GM18511 (cell line): Measurements from ENCODE around the gene ZFP36L2.
"Not testable (repeated sequence)": the region's sequence is repeated elsewhere in the genome, so short reads cannot be mapped to it uniquely, and the experiment has no call there.

Source experiments
- ATAC-seq: cut with Tn5 transposase; IDR thresholded peaks from one replicate; pipeline ENCODE4 v1.9.1; 2021; ENCODE audit warnings: mild to moderate bottlenecking, moderate library complexity; ENCODE audit not compliant: unreplicated experiment

Gene ZFP36L2

DNA sequence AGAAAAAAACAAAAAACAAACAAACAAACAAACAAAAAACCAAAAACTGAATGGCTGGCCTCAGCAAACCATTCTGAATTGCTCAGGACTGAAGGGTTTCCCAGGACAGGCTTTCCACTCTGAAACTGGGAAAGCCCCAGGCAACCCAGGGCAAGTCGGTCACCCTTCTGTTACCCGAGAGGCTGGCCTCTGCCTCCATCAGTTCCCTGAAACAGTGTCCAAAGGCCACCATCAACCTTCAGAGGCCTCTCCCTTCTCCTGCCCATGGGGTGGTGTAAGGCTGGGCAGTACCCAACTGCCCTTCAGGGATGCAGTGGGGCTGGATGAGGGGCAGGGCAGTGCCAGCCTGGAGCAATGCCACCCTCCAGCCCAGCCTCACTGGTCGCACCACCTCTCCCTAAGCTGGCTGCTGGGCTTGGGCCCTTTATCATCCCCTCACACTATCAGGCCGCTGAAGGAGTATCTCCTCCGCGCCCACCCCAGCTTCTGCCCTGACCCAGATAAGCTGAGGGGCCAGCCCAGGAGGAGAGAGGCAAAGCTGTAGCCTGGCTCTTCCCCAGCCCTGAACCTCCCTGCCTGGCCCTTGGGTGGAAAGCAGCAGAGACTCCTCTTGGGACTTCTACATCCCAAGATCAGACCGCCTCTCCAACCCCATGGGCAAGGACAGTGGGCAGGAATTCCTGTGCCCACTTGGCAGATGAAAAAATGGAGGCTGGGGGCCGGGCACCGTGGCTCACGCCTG is 35.9 kb downstream of the ZFP36L2 start:
- ATAC-seq, result no peak

GRCh38 chr2:43189861-43190260 is 36.5 kb downstream of the ZFP36L2 start:
- ATAC-seq, result not testable (repeated sequence)

DNA sequence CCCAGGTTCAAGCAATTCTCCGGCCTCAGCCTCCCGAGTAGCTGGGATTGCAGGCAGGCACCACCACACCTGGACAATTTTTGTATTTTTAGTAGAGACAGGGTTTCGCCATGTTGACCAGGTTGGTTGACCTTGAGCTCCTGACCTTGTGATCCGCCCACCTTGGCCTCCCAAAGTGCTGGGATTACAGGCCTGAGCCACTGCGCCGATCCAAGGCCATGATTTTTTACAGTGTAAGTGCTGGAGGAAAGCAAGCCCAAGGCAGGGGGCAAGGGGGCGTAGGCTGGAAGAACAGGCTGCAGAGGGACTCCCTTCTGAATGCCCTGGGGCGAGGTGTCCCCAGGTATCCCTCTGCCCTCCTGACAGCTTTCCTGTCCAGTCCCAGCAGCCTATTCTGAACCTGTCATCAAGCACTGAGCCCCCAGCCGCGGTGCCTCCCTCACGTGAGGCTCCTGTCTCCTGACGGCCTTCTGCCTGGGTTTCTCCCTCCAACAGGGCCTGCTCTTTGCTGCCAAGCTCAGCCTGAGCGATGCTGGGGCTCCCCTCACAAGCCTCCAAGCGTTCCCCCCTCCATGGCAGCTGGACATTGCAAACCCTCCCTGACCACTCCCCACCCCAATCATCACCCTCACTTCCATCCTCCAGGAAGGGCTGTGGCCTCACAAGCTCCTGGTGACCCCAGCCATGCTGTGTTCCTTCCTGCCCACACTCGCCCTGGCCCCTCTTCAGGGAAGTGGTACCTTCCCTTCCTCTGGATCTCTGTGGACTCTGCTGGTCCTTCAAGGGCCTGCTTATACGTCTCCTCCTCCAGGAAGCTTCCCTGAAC is 37.6 kb downstream of the ZFP36L2 start:
- no peak for ATAC-seq

- ATAC-seq, result no peak
Measured at GRCh38 chr2:43186679-43187374, 39.6 kb downstream of the ZFP36L2 start.

GRCh38 chr2:43186321-43186678 is 40.1 kb downstream of the ZFP36L2 start:
- ATAC-seq, result no peak

GRCh38 chr2:43185146-43185545 is 41.3 kb downstream of the ZFP36L2 start:
- no peak for ATAC-seq

DNA sequence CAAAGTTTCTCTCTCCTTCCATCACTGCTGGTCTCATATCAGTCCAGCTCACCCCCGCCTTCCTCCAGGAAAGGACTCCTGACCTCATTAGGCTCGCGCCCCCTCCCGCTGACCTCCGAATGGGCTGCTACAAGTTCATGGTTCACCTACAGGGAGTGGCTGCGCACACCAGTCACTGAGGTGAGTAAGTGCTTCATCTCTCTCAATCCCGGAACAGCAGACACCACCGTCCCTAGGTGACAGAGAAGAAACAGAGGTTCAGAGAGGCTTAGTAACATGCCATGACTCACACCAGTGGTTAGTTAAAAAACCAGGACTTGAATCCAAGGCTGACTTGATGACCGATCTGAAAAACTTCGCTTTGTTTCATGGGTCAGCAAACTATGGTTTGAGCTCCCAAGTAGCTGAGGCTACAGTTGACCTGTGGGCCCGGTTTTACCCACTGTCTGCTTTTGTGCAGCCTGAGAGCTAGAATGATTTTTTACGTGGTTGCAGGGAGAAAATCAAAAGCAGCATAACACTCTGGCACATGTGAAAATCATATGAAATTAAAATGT is 42.0 kb downstream of the ZFP36L2 start:
- ATAC-seq, result no peak

GRCh38 chr2:43183743-43184142 is 42.7 kb downstream of the ZFP36L2 start:
- ATAC-seq, result no peak

- no peak for ATAC-seq
Measured at GRCh38 chr2:43180897-43181296, 45.5 kb downstream of the ZFP36L2 start.

- ATAC-seq, result no peak
Measured at GRCh38 chr2:43179942-43180341, 46.5 kb downstream of the ZFP36L2 start.

DNA sequence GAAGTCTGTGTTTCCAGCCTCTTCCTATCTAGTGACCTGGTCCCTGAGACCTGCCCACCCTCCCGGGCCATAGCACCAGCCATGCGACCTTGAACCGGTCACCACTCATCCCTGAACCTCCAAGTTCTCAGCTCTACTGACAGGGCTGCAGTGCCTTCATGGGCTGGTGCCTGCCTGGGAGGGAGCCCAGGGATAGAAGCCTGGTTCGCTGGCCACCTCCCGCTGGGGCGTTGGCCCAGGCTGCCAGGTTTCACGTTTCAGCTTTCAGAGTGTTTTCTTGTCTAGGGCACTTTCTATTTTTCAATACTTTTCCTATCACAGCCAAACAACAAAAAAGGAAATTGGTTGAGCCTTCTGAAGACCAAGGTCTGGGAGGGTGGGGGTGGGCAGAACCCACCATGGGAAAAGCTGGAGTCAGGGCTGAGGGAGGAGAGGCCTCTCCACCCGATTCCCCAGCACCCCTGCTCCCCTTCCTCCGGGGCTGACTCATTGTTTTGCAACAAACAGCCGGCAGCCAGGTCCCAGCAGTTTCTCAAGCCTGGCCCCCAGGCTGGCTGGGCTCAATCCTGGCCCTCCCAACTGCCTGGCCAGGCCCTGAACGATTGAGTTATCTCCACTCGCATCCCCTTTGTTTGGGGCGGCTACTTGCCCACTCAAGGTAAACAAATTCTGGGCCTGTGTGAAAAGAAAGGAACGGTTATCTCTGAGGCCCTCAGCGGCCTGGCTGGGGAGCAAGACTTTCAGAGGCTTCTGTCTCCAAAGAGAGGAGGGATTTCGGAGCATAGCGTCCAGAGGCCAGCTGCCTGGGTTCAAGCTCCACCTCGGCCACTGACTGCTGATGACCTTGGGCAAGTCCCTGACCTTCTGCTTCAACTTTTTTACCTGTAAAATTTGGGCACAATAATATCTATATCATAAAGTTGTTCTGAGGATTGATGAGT is 47.5 kb downstream of the ZFP36L2 start:
- ATAC-seq, result no peak

DNA sequence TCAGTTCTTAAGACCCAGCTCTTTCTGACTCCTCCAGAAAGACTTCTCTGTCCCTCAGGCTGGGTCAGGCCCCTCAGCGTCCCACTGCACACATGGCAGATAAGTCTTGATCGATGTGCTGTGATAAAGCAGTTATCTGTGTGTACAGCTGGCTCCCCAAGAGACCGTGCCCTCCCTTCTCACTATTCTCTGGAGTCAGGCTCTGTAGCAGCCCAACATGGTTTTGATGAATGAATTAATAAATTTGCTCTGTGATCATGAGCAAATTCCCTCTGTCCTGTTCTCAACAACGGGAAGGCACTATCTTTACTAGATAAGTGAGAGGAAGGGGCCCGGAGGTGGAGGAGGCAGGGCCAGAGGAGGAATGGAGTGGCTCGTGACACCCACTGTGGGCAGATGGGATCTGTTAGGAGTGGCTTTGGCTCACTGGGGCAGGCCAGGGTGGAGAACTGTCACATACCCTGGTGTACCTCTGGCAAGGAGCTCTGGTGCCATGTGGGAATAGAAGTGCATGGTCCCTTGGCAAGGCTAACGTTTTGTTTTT is 48.3 kb downstream of the ZFP36L2 start:
- ATAC-seq, result no peak

DNA sequence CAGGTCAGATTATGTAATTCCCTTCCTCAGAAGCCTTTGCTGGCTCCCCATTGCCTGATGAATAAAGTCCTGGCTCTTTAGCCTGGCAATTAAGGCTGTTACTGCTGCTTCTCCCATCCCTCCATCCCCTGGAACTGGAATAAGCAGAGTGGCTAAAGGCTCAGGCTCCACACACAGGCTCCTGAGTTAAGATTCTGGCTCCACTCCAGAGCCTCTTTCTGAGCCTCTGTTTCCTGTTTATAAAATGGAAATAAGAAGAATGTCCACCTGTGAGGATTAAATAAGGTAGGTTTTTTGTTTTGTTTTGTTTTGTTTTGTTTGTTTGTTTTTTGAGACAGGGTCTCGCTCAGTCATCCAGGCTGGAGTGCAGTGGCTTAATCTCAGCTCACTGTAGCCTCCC is 50.0 kb downstream of the ZFP36L2 start:
- no peak for ATAC-seq

- no peak for ATAC-seq
Measured at GRCh38 chr2:43175876-43176275, 50.5 kb downstream of the ZFP36L2 start.

DNA sequence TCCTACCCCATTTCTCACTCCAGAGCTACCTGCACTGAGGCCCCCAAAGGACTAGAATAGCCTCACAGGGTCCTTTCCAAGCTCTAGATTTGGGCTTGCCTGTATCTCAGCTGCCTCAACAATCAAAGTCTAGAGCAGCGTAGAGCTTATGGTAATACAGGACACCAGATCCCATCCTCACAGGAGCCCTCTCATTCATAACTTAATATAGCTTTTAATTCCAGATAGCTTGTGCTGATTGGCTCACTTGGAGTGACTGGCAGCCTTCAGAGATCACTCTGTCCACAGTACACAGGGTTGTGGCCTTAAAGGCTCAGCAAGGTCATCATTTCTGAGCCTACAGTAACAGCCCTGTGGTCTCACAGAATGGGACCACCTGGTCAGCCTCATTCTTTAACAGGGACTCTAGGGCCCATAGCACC is 51.4 kb downstream of the ZFP36L2 start:
- no peak for ATAC-seq

DNA sequence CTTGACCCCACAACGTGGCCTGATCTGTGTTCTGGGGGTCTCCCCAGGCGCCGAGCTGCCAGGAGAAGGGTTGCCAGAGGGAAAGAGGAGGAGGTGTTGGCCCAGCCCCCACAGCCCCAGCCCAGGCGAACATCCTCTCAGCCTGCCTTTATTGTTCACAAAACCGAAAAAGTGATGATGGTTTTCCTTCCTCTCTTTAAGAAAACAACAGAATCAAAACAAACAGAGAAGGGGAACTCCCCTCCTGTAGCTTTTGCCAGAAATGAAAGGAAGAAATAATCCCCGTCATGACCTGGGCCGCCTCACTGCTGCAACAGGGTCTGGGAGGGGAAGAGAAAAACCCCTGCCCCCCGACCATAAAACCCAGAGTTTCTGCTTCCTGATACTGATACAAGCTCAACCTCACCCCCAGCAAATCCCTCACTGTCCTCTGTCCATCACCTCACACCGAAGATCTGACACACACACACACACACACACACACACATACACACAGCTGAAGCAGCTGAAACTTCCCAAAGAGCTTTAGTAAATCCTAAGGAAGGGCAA is 52.0 kb downstream of the ZFP36L2 start:
- ATAC-seq, result peak; percentile 73
